RPMI8226 (cell line): ENCODE measurements around the gene C15orf39.
A peak's percentile ranks its signal among the peaks of the same experiment; 100 is the strongest.
"Not testable (repeated sequence)": the region's sequence is repeated elsewhere in the genome, so short reads cannot be mapped to it uniquely, and the experiment has no call there.

Experiments used
- DNase-seq: peaks from one replicate; pipeline ENCODE4 v3.0.0-alpha.2; 2015

Gene C15orf39

GRCh38 chr15:75232826-75233503 lies 31.3 kb downstream of the C15orf39 start:
- DNase-seq: no peak

DNA sequence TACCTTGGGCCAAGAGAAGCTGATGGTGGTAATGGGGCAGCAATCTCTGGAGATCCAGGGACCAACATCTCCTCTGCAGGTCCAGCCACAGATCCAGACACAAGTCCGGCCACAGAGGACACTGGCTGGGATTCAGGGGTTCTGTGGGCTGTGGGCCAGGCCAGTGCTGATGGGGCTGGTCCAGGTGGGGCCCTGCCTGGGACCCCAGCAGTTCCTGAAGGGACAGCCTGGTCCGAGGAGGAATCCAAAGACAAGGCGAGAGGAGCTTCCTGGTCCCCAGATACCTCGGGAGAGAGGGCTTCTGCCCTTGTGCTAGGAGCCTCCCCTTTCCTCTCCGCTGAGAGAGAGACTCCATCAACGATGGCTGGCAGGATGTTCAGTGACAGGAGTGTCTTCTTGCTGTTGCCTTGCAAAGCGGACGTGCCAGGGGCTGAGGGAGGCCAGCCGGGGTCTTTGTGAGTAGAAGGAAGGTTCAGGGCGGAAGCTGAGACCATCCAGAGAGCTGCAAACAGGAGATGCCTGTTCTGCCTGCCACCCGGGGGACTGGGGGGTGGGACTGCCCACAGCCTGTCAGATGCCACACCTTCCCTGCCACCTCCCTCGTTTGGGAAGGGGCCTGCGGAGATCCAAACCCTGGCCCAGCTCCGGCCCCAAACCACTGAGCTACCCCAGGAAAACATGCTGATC lies 32.0 kb downstream of the C15orf39 start:
- no peak for DNase-seq

- DNase-seq: no peak
Measured at GRCh38 chr15:75234191-75234810, 32.6 kb downstream of the C15orf39 start.

DNA sequence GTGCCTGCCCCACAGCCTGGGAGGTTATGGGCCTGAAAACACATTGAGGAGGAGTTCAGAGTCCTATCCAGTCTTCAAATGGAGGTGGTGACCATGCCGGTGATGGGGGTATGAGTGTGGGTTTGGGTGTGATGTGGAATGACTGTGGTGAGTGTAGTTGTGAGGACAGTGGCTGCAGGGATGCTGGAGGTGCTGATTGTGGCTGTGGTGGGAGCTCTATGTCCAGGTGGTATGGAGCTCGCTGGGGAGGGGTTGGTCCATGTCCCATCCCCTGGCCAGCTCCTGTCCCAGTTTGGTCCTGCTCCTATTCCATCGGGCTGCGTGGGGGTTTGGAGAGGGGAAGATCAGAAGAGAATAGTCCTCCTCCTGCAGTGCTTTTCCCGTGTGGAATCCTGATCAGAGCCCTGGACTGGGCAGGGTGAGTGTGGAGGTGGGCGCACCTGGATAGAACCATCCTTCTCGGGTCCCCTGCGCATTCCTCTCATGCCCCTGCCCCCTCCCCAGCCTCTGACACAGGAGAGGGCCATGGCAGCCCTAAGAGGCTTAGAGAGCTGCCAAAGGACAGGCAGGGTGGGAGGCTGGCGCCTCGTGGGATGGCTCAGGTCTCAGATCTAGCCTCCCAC lies 33.5 kb downstream of the C15orf39 start:
- DNase-seq: no peak

DNA sequence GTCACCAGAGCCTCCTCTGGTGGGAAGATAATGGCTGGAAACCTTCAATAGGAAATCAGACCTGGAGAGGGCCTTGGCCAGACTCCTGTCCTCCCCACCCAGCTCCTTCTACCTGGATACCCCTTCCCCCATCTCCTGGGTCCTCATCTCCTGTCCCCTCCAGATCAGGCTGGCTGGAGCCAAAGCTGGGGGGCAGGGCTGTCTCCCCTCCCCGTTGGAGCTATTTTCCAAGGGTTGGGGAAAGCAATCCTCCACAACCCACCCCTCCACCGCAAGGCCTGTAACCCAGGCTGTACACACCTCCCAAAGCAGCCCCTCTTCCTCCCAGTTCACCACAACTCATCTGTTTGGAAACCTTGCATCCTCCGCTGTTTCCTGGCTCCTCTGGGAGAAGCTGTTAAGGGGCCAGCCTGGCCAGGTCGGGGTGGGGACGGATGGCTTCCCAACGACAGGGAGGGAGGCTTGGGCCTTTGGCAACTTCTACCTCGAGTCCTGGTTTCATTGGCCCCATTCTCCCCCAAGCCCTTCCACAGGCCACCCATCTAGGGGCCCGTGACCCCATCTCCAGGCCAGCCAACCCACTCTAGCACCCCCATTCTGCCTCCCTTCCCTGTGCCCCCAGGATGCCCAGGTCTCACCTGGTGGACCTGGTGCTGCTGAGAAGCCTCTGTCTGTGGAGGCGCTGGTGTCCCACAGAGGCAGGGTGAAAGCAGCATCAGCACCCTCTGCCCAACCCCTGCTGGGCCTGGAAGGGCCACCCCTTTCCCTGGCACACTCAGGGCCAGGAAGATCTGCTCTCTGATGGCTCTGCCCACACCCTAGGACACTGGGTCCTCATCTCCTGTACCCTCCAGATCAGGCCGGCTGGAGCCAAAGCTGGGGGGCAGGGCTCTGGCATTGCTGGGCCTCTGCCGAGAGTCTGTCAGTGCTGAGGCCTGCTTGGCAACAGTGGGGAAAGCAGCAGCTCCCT lies 34.4 kb downstream of the C15orf39 start:
- peak; percentile 10 for DNase-seq

DNA sequence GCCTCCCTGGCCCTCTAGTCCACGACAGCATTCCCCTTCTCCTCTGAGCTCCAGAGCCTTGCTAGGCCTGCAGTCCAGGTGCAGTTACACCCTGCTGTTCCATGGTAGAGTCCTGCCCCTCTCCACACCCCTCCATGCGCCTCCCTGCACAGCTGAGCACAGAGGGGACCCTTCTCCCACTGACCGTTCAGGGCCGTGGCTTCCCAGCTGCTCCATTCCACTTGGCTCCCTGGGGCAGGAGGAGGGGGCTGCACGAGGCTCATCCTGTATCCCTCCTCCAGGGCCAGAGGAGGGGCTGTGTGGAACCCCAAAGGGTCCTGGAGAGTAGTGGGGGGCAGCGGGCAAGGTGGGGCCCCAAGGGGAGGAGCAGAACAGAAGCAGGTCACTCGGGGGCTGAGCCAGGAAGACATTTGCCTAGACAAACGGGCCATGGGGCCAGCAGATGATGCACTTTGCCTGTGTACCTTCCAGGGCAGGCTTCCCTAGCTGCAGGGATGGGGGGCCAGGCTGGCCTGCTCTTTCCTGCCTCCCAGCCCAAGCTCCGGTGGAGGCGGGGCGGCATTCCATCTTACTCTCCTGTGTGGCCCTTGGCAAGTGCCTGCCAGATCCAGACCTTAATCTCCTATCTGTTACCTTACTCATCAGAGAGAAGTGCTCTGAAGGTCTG lies 35.8 kb downstream of the C15orf39 start:
- DNase-seq: no peak

DNA sequence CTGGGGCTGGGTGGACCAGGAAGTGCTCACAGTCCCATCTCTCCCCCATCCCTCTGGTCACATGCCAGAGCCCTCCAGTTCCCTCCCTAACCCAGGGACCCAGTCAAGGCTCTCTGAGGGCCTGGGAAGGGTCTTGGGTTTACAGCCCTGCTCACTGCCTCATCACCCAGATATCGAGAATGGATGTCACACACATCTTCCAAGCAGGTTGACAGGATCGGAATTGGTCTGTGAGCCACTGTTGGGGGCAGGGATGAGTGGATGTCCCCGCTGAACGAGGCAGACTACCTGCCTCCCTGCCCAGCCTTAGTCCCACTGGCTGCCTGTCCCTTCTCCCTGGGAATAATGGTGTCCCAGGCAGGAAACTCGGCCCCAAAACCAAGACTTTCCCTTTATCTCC lies 36.5 kb downstream of the C15orf39 start:
- DNase-seq: no peak

GRCh38 chr15:75245741-75246140 lies 44.1 kb downstream of the C15orf39 start:
- DNase-seq: not testable (repeated sequence)

GRCh38 chr15:75248991-75249390 lies 47.3 kb downstream of the C15orf39 start:
- not testable (repeated sequence) for DNase-seq

GRCh38 chr15:75249726-75250125 lies 48.0 kb downstream of the C15orf39 start:
- no peak for DNase-seq

GRCh38 chr15:75251343-75251742 lies 49.7 kb downstream of the C15orf39 start:
- not testable (repeated sequence) for DNase-seq

DNA sequence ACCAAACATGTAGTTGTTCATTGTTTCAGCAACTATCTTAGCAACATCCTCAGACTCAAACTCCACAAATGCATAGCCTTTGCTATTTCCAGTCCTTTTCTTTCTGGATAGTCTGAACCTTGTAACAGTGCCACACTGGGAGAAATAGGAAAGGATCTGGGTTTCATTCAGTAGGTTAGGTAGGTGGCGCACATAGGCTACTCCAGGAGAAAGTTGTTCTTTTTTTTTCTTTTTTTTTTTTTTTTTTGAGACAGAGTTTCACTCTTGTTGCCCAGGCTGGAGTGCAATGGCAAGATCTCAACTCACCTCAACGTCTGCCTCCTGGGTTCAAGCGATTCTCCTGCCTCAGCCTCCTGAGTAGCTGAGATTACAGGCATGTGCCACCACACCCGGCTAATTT lies 50.6 kb downstream of the C15orf39 start:
- peak; percentile 20 for DNase-seq

DNA sequence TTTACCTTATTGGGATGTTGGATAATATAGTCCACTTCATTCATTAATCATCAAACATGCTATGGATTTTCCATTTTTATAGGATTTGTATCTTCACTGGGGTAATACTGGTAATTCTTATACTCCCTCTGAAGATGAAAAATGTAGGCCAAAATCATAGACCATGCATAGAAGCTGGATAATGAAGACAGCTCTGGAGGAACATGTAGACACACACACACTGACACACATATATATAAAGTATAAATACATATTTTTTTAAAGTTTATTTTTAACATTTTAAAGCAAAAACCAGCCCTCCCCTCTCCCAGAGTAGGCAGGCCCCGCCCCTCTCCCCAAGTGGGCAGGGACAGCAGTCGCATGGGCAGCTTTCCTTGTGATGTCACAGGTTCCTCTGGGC lies 56.4 kb downstream of the C15orf39 start, which contains the start of gene GOLGA6C:
TSS of gene GOLGA6C (plus strand) at position 301 of the 400 bp plus-strand sequence. CDS start 265 bp downstream, outside the sequence.
- not testable (repeated sequence) for DNase-seq

GRCh38 chr15:75258620-75259343 lies 57.1 kb downstream of the C15orf39 start:
- not testable (repeated sequence) for DNase-seq

GRCh38 chr15:75259873-75260272 lies 58.2 kb downstream of the C15orf39 start:
- DNase-seq: not testable (repeated sequence)
